Measurements from ENCODE around the gene KDR. TPM values are rescaled to one million over a fixed set of nuclear protein-coding genes. Genes with fewer than 3 reads are reported as not detected.
A peak's percentile ranks its signal among the peaks of the same experiment; 100 is the strongest.

KDR gene
- total RNA-seq, 1 donor from 2014 or later, result 23.4 TPM

DNA sequence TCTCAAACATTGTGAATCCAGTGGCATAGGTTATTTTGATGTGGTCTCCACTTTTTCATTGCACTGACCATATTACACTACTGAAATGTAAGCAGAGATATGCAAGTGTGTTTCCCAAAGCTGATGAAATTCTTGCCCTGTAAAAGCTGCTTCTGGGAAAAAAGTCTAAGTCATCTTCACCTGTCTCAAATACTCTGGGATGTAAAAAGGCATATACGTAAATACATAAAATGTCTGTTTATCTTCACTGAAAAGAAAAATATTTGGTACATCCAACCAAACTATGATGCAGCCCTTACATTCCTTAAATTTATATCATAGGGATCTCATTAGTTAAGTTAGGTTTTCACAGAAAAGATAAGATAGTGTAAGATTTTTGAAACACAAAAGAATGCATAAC is 7.9 kb downstream of the KDR start:
- intact Hi-C loops (cut with micrococcal nuclease), result no loop called here

DNA sequence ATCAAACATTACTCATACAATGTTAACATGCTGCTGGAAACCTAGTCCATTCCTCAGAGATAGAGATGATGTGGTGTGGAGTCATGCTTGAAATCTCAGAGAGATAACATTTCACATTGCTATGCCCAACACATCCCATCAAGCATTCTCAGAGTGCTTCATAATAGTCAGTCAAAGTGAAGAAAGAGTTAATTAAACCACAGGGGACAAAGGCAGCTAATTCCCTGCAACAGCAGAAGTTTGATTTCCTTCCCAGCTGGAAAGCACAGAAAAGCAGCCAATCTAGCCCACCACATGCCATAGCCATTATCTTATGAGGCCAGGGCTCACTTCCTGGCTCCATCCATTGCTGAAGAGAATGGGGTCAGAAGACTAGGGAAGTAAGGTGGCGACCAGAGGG is 8.9 kb downstream of the KDR start:
- DNase-seq, result no peak
- Histone ChIP-seq H3K4me1 (peaks cover 43% of the 10 kb centered on the region), H3K4me3 (no peak overlapping the region), H3K9me3 (replicated peaks) (no peaks in the 10 kb centered on the region), H3K27me3 (ENCODE audit: low read depth) (no peaks in the 10 kb centered on the region), H3K27ac (replicated peaks) (peak overlapping the region; percentile 89), H3K36me3 (peaks cover 20% of the 10 kb centered on the region)
- no peak for TF ChIP-seq CTCF (IDR thresholded peaks at IDR 0.05; ENCODE audit: borderline replicate concordance)
- intact Hi-C loops (cut with micrococcal nuclease), result no loop called here

More for the DNA sequence above, 7.9 kb downstream of the KDR start:
- Histone ChIP-seq H3K27ac (replicated peaks) (peak overlapping the region; percentile 89), H3K27me3 (ENCODE audit: low read depth) (no peaks in the 10 kb centered on the region), H3K4me3 (no peak overlapping the region), H3K36me3 (peaks cover 17% of the 10 kb centered on the region), H3K9me3 (replicated peaks) (no peaks in the 10 kb centered on the region), H3K4me1 (peaks cover 43% of the 10 kb centered on the region)
- no peak for TF ChIP-seq CTCF (IDR thresholded peaks at IDR 0.05; ENCODE audit: borderline replicate concordance)
- DNase-seq, result no peak

GRCh38 chr4:55111601-55112000 is 13.8 kb downstream of the KDR start:
- H3K27ac ChIP-seq (replicated peaks), result no peak overlapping the region
- intact Hi-C loops (cut with micrococcal nuclease), result no loop called here
- no peak overlapping the region for H3K4me3 ChIP-seq
- no peak for DNase-seq
- H3K27me3 ChIP-seq (ENCODE audit: low read depth), result no peaks in the 10 kb centered on the region
- H3K36me3 ChIP-seq, result peaks cover 24% of the 10 kb centered on the region
- H3K4me1 ChIP-seq, result peaks cover 18% of the 10 kb centered on the region
- TF ChIP-seq CTCF (IDR thresholded peaks at IDR 0.05; ENCODE audit: borderline replicate concordance), result no peak
- no peaks in the 10 kb centered on the region for H3K9me3 ChIP-seq (replicated peaks)

- Histone ChIP-seq H3K4me3 (no peak overlapping the region), H3K36me3 (peaks cover 37% of the 10 kb centered on the region), H3K9me3 (replicated peaks) (no peaks in the 10 kb centered on the region), H3K27ac (replicated peaks) (no peak overlapping the region), H3K27me3 (ENCODE audit: low read depth) (no peaks in the 10 kb centered on the region), H3K4me1 (peaks cover 10% of the 10 kb centered on the region)
- no peak for TF ChIP-seq CTCF (IDR thresholded peaks at IDR 0.05; ENCODE audit: borderline replicate concordance)
- no peak for DNase-seq
- intact Hi-C loops (cut with micrococcal nuclease), result no loop called here
These were observed 15.3 kb downstream of the KDR start for GRCh38 chr4:55110131-55110530.

GRCh38 chr4:55107054-55107453 is 18.3 kb downstream of the KDR start:
- intact Hi-C loops (cut with micrococcal nuclease), result no loop called here
- no peak overlapping the region for H3K4me3 ChIP-seq
- no peaks in the 10 kb centered on the region for H3K27me3 ChIP-seq (ENCODE audit: low read depth)
- H3K4me1 ChIP-seq, result peaks cover 20% of the 10 kb centered on the region
- H3K27ac ChIP-seq (replicated peaks), result peak overlapping the region; percentile 41
- no peak for DNase-seq
- H3K9me3 ChIP-seq (replicated peaks), result no peaks in the 10 kb centered on the region
- TF ChIP-seq CTCF (IDR thresholded peaks at IDR 0.05; ENCODE audit: borderline replicate concordance), result no peak
- peaks cover 38% of the 10 kb centered on the region for H3K36me3 ChIP-seq

DNA sequence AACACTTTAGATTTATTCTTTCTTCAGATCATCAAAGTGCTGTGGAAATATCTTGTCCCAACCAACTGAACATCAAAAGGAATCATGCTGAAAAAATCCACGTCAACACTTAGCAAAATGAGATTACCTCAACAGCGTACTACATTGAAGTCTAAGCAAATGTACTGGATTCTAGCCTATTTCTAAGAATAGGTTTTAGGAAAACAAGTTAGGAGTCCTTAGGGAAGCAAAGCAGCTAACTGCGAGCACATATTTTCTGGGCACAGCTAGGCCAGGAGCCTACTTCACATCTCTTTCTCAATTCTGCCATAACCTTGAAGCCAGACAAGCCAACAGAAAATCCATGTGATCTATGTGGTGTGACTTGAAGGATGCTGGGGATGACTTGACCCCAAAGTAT is 22.2 kb downstream of the KDR start:
- peak overlapping the region; percentile 10 for H3K27ac ChIP-seq (replicated peaks)

More for the DNA sequence above, 22.2 kb downstream of the KDR start:
- no peak for DNase-seq
- H3K4me1 ChIP-seq, result peaks cover 27% of the 10 kb centered on the region
- H3K36me3 ChIP-seq, result peaks cover 50% of the 10 kb centered on the region
- H3K27me3 ChIP-seq (ENCODE audit: low read depth), result no peaks in the 10 kb centered on the region
- no peak overlapping the region for H3K4me3 ChIP-seq
- no peaks in the 10 kb centered on the region for H3K9me3 ChIP-seq (replicated peaks)
- no peak for TF ChIP-seq CTCF (IDR thresholded peaks at IDR 0.05; ENCODE audit: borderline replicate concordance)
- intact Hi-C loops (cut with micrococcal nuclease), result no loop called here

Data from left ventricle myocardium inferior (tissue), 1 donor.